ENCODE data around the gene HADHA.
"Not testable (repeated sequence)": the region's sequence is repeated elsewhere in the genome, so short reads cannot be mapped to it uniquely, and the experiment has no call there.

Gene HADHA

DNA sequence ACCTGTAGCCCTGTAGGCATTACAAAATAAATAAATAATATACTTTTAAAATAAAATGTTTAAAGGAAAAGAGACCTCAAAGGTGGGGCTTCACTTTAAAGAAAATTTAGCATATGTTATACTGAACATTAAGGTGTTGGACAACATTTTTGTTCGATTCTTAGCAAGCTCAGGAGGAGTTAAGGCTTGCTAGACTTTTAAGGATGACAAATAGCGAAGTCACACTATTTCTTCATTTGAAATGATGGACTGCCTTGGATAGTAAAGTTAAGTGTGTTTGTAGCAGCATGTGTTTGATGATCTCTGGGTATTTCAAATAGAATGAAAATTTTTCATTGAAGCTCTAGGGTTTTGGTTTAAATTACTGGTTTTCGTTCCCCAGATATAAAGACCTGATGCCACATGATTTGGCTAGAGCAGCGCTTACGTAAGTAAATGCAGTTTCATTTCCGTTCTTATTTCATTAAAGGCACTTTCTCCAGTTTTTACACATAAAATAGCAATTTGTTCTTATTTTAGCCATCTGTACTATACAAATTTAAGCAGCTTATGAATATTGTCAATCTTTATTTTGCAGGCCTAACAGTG, 25.2 kb upstream of the HADHA start:
- Histone ChIP-seq H3K4me3 (ENCODE audit: low read length) (no peak overlapping the region), H3K9ac (ENCODE audit: low read length) (no peak overlapping the region), H3K9me3 (ENCODE audit: control insufficient read depth, low read length) (no peaks in the 10 kb centered on the region), H3K36me3 (ENCODE audit: control insufficient read depth, insufficient read depth, low read length) (no peaks in the 10 kb centered on the region), H3K4me1 (ENCODE audit: control insufficient read depth, insufficient read depth, low read length) (peaks cover 13% of the 10 kb centered on the region), H3K27me3 (ENCODE audit: control insufficient read depth, insufficient read depth, low read length) (no peaks in the 10 kb centered on the region)

DNA sequence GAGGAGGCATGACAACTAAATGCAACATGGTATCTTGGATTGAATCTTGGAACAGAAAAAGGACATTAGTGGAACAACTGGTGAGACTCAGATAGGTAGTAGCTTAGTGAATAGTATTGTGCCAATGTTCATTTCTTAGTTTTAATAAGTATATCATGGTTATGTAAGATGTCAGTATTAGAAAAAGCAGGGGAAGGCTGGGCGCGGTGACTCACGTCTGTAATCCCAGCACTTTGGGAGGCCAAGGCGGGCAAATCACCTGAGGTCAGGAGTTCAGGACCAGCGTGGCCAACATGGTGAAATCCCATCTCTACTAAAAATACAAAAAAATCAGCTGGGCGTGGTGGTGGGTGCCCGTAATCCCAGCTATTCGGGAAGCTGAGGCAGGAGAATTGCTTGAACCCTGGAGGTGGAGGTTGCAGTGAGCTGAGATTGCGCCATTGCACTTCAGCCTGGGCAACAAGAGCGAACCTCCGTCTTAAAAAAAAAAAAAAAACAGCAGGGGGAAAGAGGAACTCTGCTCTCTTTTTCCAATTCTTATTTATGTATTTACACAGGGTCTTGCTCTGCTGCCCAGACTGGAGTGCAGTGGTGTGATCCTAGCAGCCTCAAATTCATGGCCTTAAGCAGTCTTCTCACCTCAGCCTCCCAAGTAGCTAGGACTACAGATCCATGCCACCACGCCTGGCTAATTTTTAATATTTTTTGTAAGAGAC, 24.4 kb upstream of the HADHA start:
- H3K4me3 ChIP-seq (ENCODE audit: low read length); H3K9me3 ChIP-seq (ENCODE audit: control insufficient read depth, low read length); H3K27me3 ChIP-seq (ENCODE audit: control insufficient read depth, insufficient read depth, low read length); H3K4me1 ChIP-seq (ENCODE audit: control insufficient read depth, insufficient read depth, low read length); H3K36me3 ChIP-seq (ENCODE audit: control insufficient read depth, insufficient read depth, low read length); H3K9ac ChIP-seq (ENCODE audit: low read length): not testable (repeated sequence)

DNA sequence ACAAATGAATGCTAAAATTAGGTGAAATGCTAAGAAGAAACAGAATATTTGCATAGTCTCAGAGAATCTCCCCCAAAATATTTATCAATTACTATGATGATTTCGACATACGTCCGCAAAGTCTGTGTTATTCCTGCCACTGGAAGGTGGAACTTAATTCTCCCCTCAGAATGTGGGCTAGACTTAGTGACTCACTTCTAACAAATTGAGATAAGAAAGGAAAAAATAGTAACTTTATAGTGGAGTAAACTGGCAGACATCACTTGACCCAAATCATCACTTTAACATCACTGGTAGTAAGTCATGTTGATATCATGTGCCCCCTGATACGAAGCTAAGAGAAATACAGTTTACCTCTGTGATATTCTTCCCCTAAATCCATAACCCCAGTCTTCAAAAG, 23.8 kb upstream of the HADHA start:
- H3K36me3 ChIP-seq (ENCODE audit: control insufficient read depth, insufficient read depth, low read length): no peaks in the 10 kb centered on the region
- no peaks in the 10 kb centered on the region for H3K9me3 ChIP-seq (ENCODE audit: control insufficient read depth, low read length)
- H3K4me1 ChIP-seq (ENCODE audit: control insufficient read depth, insufficient read depth, low read length): no peaks in the 10 kb centered on the region
- no peak overlapping the region for H3K9ac ChIP-seq (ENCODE audit: low read length)
- H3K4me3 ChIP-seq (ENCODE audit: low read length): no peak overlapping the region
- H3K27me3 ChIP-seq (ENCODE audit: control insufficient read depth, insufficient read depth, low read length): no peaks in the 10 kb centered on the region

DNA sequence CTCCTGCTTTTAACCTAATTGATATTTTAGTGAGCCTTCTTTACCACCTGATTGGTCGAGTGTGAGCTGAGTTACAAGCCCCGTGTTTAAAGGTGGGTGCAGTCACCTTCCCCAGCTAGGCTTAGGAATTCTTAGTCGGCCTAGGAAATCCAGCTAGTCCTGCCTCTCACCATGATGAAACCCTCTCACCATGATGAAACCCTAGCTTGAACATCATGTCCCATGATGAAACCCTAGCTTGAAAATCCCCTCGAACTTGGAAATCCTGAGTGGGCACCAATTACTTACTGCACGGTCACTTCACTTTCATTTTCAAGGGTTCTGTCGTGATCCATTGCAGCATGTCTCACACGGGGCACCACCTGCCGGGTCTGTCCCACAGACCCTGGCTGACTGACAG, 14.4 kb upstream of the HADHA start:
- H3K4me3 ChIP-seq (ENCODE audit: low read length); H3K36me3 ChIP-seq (ENCODE audit: control insufficient read depth, insufficient read depth, low read length); H3K4me1 ChIP-seq (ENCODE audit: control insufficient read depth, insufficient read depth, low read length); H3K9me3 ChIP-seq (ENCODE audit: control insufficient read depth, low read length); H3K27me3 ChIP-seq (ENCODE audit: control insufficient read depth, insufficient read depth, low read length); H3K9ac ChIP-seq (ENCODE audit: low read length): not testable (repeated sequence)

DNA sequence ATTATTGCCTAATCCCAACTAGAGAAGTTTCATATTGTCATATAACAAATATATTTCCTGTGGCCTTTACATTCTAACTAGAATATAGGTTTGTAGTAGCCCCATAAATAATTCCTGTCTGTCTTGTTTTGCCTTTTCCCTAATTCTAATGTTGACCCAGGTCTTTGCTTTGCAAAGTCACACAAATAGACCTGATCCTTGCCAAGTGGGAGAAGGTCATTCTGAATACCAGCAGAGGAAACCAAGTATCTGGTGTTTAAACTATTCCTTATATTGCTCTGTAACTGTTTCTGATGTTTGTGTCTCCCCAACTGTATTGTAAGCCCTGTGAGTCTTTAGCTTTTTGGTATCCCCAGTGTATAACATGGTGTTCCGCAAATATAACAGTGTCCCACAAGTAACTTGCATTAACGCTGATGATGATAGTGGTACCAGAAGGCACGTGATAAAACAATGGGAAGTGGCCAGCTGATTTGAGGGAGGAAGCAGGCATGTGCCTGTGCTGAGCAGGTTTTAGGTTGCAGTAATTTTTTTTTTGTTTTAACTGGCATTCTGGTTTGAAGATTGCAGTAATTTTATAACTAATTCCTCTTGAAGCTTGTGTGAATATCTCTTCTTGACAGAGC, 11.4 kb upstream of the HADHA start:
- Histone ChIP-seq H3K4me1 (ENCODE audit: control insufficient read depth, insufficient read depth, low read length) (no peaks in the 10 kb centered on the region), H3K36me3 (ENCODE audit: control insufficient read depth, insufficient read depth, low read length) (no peaks in the 10 kb centered on the region), H3K4me3 (ENCODE audit: low read length) (no peak overlapping the region), H3K9me3 (ENCODE audit: control insufficient read depth, low read length) (no peaks in the 10 kb centered on the region), H3K9ac (ENCODE audit: low read length) (no peak overlapping the region), H3K27me3 (ENCODE audit: control insufficient read depth, insufficient read depth, low read length) (no peaks in the 10 kb centered on the region)

DNA sequence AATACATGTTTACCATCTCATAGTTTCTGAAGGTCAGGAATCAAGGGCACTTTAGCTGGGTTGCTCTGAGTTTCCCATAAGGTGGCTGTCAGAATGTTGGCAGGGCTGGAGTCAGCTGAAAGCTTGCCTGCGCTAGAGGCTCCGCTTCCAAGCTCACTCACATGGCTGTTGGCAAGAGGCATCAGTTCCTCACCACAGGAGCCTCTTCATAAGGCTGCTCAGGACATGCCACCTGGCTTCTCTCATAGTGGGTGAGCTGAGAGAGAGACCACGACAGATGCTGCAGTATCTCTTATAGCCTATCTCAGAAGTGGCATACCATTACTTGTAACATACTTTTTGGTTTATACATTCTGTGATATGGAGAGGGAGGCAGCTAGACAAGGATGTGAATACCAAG, 7.5 kb upstream of the HADHA start:
- peaks cover under 1% of the 10 kb centered on the region for H3K4me1 ChIP-seq (ENCODE audit: control insufficient read depth, insufficient read depth, low read length)

DNA sequence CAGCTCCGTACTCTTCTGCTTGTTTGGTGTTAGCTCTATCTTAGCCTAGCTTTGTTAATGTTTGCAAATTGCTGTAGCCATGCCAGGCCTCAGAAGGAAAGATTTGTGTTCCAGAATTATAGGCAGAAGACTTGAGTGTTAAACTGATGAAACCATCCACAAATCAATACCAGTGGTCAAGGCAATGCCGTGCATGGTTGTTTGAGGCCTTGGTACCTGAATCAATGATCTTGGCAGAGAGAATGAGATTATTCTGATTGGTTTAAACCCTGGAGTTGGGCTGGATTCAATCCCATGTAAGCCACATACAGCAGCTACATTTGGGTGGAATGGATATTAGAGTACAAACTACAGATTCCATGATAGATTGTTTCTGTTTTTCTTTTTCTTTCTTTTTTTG, 5.2 kb upstream of the HADHA start:
- H3K4me3 ChIP-seq (ENCODE audit: low read length): no peak overlapping the region
- H3K4me1 ChIP-seq (ENCODE audit: control insufficient read depth, insufficient read depth, low read length): peaks cover 14% of the 10 kb centered on the region
- H3K36me3 ChIP-seq (ENCODE audit: control insufficient read depth, insufficient read depth, low read length): no peaks in the 10 kb centered on the region
- H3K9ac ChIP-seq (ENCODE audit: low read length): no peak overlapping the region
- no peaks in the 10 kb centered on the region for H3K9me3 ChIP-seq (ENCODE audit: control insufficient read depth, low read length)
- no peaks in the 10 kb centered on the region for H3K27me3 ChIP-seq (ENCODE audit: control insufficient read depth, insufficient read depth, low read length)

More for the DNA sequence above, 7.5 kb upstream of the HADHA start:
- no peak overlapping the region for H3K9ac ChIP-seq (ENCODE audit: low read length)
- no peaks in the 10 kb centered on the region for H3K27me3 ChIP-seq (ENCODE audit: control insufficient read depth, insufficient read depth, low read length)
- no peaks in the 10 kb centered on the region for H3K36me3 ChIP-seq (ENCODE audit: control insufficient read depth, insufficient read depth, low read length)
- no peaks in the 10 kb centered on the region for H3K9me3 ChIP-seq (ENCODE audit: control insufficient read depth, low read length)
- H3K4me3 ChIP-seq (ENCODE audit: low read length): no peak overlapping the region

DNA sequence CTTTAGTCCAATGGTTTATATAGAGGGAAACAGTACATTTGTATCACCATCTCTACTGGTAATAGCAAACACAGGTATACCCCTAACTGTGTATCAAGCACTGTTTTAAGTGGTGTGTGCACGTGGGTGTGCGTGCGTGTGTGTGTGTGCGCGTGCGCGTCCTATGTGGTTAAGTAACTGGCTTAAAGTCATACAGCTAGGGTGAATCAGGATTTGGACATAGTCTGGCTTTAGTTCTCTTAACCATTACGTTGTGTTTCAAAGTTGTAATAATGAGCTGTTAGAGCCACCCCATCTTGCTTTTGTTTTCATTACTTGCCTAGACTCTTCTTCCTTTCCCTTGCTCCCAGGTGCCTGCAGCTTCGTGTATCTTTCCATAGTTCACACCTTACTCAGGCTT, 2.4 kb upstream of the HADHA start:
- H3K36me3 ChIP-seq (ENCODE audit: control insufficient read depth, insufficient read depth, low read length): no peaks in the 10 kb centered on the region
- H3K9ac ChIP-seq (ENCODE audit: low read length): no peak overlapping the region
- no peaks in the 10 kb centered on the region for H3K27me3 ChIP-seq (ENCODE audit: control insufficient read depth, insufficient read depth, low read length)
- no peak overlapping the region for H3K4me3 ChIP-seq (ENCODE audit: low read length)
- no peaks in the 10 kb centered on the region for H3K9me3 ChIP-seq (ENCODE audit: control insufficient read depth, low read length)
- H3K4me1 ChIP-seq (ENCODE audit: control insufficient read depth, insufficient read depth, low read length): peaks cover 14% of the 10 kb centered on the region

DNA sequence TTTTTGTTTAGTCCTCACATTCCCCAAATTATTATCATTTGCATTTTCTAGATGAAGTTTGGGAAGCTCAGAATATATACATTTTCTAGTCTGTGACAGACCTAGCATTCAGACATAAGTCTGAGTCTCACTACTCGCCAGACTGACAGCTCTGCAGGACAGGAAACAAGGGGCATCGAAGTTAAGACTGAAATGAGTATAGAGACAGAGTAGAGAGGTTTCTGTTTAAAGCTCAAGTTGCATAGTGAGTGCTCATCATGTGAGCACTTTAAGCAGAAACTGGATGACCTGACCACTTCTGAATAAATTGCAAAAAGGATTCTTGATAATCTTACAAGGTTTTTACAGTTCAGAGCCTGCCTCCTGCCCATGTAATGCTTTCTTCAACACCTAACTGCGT, 1.4 kb upstream of the HADHA start:
- Histone ChIP-seq H3K4me3 (ENCODE audit: low read length) (peak overlapping the region; percentile 91), H3K4me1 (ENCODE audit: control insufficient read depth, insufficient read depth, low read length) (peaks cover 18% of the 10 kb centered on the region), H3K9me3 (ENCODE audit: control insufficient read depth, low read length) (no peaks in the 10 kb centered on the region)

DNA sequence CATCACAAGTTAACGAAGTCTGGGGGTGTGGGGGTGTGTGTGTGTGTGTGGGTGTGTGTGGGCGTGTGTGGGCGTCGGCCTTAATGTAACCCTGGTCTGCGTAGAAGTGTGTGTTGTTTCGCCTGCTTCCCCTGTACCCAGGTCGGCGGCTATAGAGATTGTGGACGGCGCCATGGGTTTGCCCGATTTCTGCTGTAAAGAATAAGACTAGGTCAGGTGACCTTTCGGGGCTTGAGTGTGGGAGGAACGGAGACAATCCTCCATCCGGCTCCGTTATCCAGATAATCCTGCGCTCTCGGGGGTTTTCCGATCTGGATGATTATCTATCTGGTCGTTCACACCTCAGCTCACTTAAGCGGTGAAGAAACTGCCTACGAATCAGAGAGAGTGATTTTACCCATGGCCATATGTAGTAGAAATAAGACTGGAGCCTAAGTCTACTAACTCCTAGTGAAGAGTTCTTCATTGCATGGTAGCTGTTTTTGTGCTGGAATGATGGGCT, 850 bp upstream of the HADHA start:
- H3K4me1 ChIP-seq (ENCODE audit: control insufficient read depth, insufficient read depth, low read length): peaks cover 23% of the 10 kb centered on the region
- H3K36me3 ChIP-seq (ENCODE audit: control insufficient read depth, insufficient read depth, low read length): no peaks in the 10 kb centered on the region
- H3K4me3 ChIP-seq (ENCODE audit: low read length): peak overlapping the region; percentile 91
- no peaks in the 10 kb centered on the region for H3K27me3 ChIP-seq (ENCODE audit: control insufficient read depth, insufficient read depth, low read length)
- no peaks in the 10 kb centered on the region for H3K9me3 ChIP-seq (ENCODE audit: control insufficient read depth, low read length)
- peak overlapping the region; percentile 88 for H3K9ac ChIP-seq (ENCODE audit: low read length)

More for the DNA sequence above, 1.4 kb upstream of the HADHA start:
- Histone ChIP-seq H3K27me3 (ENCODE audit: control insufficient read depth, insufficient read depth, low read length) (no peaks in the 10 kb centered on the region), H3K36me3 (ENCODE audit: control insufficient read depth, insufficient read depth, low read length) (no peaks in the 10 kb centered on the region), H3K9ac (ENCODE audit: low read length) (peak overlapping the region; percentile 88)

DNA sequence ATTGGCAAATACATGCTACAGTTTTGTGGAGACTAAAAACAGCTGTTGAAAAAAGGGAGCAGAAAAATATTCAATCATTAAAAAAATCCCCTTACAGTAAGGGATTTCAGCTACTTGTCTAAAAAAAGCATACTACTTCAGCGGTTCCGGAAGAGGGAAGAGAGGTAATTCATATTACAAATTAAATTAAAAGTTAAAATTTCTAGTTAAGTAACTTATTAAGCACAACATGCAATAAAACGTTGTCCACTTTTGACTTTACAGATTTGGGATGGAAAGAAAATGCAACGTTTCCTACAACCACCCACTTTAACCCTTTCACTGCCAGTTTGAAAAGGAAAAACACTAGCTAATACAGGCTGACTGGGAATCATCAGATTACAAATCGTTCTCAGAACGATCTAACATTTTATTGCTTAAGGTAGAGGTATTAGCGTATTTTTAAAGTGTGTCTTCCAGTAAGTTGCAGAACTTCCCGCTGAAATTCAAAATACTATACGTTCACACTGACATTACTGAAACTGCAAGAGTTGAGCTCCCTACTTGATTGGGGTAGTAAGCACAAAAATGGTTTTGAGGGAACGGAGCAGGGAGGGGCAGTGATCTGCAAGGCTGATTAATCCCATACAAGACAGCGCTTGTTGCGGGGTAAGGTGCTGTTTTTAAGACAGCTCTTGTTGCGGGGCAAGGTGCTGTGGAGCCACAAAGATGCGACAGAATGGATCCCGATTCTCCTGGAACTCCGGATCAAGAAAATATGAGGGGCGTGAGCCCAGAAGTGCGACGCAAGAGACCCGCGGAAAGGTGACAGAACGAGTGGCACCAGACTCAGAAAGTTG, 743 bp downstream of the HADHA start:
- peaks cover 34% of the 10 kb centered on the region for H3K4me1 ChIP-seq (ENCODE audit: control insufficient read depth, insufficient read depth, low read length)
- peak overlapping the region; percentile 88 for H3K9ac ChIP-seq (ENCODE audit: low read length)

More for the DNA sequence above, 743 bp downstream of the HADHA start:
- Histone ChIP-seq H3K36me3 (ENCODE audit: control insufficient read depth, insufficient read depth, low read length) (no peaks in the 10 kb centered on the region), H3K4me3 (ENCODE audit: low read length) (peak overlapping the region; percentile 91), H3K27me3 (ENCODE audit: control insufficient read depth, insufficient read depth, low read length) (no peaks in the 10 kb centered on the region), H3K9me3 (ENCODE audit: control insufficient read depth, low read length) (no peaks in the 10 kb centered on the region)
